CD8-positive, alpha-beta memory T cell (primary cell): ENCODE results near the gene IL22RA2. TPM values are rescaled to one million over a fixed set of nuclear protein-coding genes. Genes with fewer than 3 reads are reported as not detected.

Experiments used
- CTCF ChIA-PET: fragments of 350-600 bp; sonication (Branson Sonifier 250); formaldehyde crosslinking; loops from one replicate; lab custom pipeline; 2021; ENCODE audit warnings: antibody characterized with exemption; lab: Charles Lee
- POLR2A ChIA-PET: fragments of 350-600 bp; sonication (Branson Sonifier 250); formaldehyde crosslinking; loops from one replicate; lab custom pipeline; 2021; ENCODE audit warnings: antibody characterized with exemption; lab: Charles Lee
- DNase-seq, 5 donors: peaks; one replicate each; pipeline versions ENCODE4 v3.0.0 to v3.0.0-alpha.2; 2020 to 2022; ENCODE audit warnings: mixed read lengths in 1 of 5
- H3K27ac ChIP-seq: one replicate; pipeline ENCODE4 v1.7.0; 2013; ENCODE audit warnings: low read depth, mild to moderate bottlenecking, low read length, moderate library complexity
- H3K27me3 ChIP-seq: 2 replicates; pipeline ENCODE4 v1.7.0; 2013; ENCODE audit warnings: low read length, mild to moderate bottlenecking; ENCODE audit not compliant: insufficient read depth, poor library complexity, severe bottlenecking
- H3K36me3 ChIP-seq: 2 replicates; pipeline ENCODE4 v1.7.0; 2013; ENCODE audit warnings: mild to moderate bottlenecking, low read length, moderate library complexity; ENCODE audit not compliant: insufficient read depth
- H3K4me1 ChIP-seq: 2 replicates; pipeline ENCODE4 v1.7.0; 2013; ENCODE audit warnings: mild to moderate bottlenecking, low read length, moderate library complexity; ENCODE audit not compliant: insufficient read depth
- H3K4me3 ChIP-seq: 2 replicates; pipeline ENCODE4 v1.7.0; 2013; ENCODE audit warnings: mild to moderate bottlenecking, low read length
- H3K9me3 ChIP-seq: 2 replicates; pipeline ENCODE4 v1.7.0; 2013; ENCODE audit warnings: mild to moderate bottlenecking, low read length
- H3K27ac Mint-ChIP-seq, 8 donors: one replicate each; pipeline ENCODE4 v1.8.0; 2020 to 2021; ENCODE audit warnings: mixed read lengths in 8 of 8, mild to moderate bottlenecking in 6 of 8, inconsistent platforms in 3 of 8, moderate library complexity in 3 of 8
- H3K27me3 Mint-ChIP-seq, 2 donors: one replicate each; pipeline ENCODE4 v1.8.0; 2020 to 2021; ENCODE audit warnings: mixed read lengths in 2 of 2, mild to moderate bottlenecking in 1 of 2, moderate library complexity in 1 of 2
- H3K36me3 Mint-ChIP-seq, 3 donors: one replicate each; pipeline ENCODE4 v1.8.0; 2020 to 2021; ENCODE audit warnings: mixed read lengths in 3 of 3, inconsistent platforms in 1 of 3, mild to moderate bottlenecking in 1 of 3
- H3K4me1 Mint-ChIP-seq, 3 donors: one replicate each; pipeline ENCODE4 v1.8.0; 2020 to 2021; ENCODE audit warnings: mixed read lengths in 3 of 3, inconsistent platforms in 1 of 3, mild to moderate bottlenecking in 1 of 3
- H3K4me3 Mint-ChIP-seq, 7 donors: one replicate each; pipeline ENCODE4 v1.8.0; 2020 to 2021; ENCODE audit warnings: mixed read lengths in 7 of 7, mild to moderate bottlenecking in 6 of 7, moderate library complexity in 4 of 7, inconsistent platforms in 2 of 7
- H3K9me3 Mint-ChIP-seq, 5 donors: one replicate each; pipeline ENCODE4 v1.8.0; 2020 to 2022; ENCODE audit warnings: mixed read lengths in 5 of 5, mild to moderate bottlenecking in 3 of 5, moderate library complexity in 2 of 5, inconsistent platforms in 1 of 5
- polyA plus RNA-seq: library from polyadenylated mRNA; unstranded; fragments of 300-500 nt; fragmentation: Illumina TruSeq; gene quantifications from one replicate; pipeline ENCODE4 v1.2.3, GENCODE V29; 2021
- total RNA-seq, 2 experiments: library from RNA; stranded (reverse); gene quantifications; one replicate each; pipeline ENCODE4 v1.2.3, GENCODE V29; 2021

Gene IL22RA2
- total and polyA plus RNA-seq, 3 experiments from 2014 or later = not detected

- H3K27ac ChIP-seq = no peak overlapping the region
- Mint-ChIP-seq H3K4me1 (no peaks in the 10 kb centered on the region), H3K27ac (no peak overlapping the region), H3K27me3 (peaks cover 0 to 2% of the 10 kb centered on the region in 2 donors), H3K36me3 (peaks cover 0 to 7% (median 0%) of the 10 kb centered on the region in 3 donors), H3K4me3 (no peak overlapping the region), H3K9me3 (no peaks in the 10 kb centered on the region)
- no peak overlapping the region for H3K4me3 ChIP-seq
- H3K36me3 ChIP-seq = no peaks in the 10 kb centered on the region
- CTCF ChIA-PET = no interaction called here
- no peaks in the 10 kb centered on the region for H3K27me3 ChIP-seq
- no peaks in the 10 kb centered on the region for H3K4me1 ChIP-seq
- no peak for DNase-seq
- no peaks in the 10 kb centered on the region for H3K9me3 ChIP-seq
- POLR2A ChIA-PET = no interaction called here
Observed at GRCh38 chr6:137149035-137149393, 24.4 kb downstream of the IL22RA2 start.

GRCh38 chr6:137148306-137149034 is 25.0 kb downstream of the IL22RA2 start:
- peaks cover 0 to 2% of the 10 kb centered on the region in 2 donors for H3K27me3 Mint-ChIP-seq
- POLR2A ChIA-PET = no interaction called here
- Histone ChIP-seq H3K36me3 (no peaks in the 10 kb centered on the region), H3K4me3 (no peak overlapping the region), H3K4me1 (no peaks in the 10 kb centered on the region), H3K27ac (no peak overlapping the region), H3K27me3 (no peaks in the 10 kb centered on the region), H3K9me3 (no peaks in the 10 kb centered on the region)
- CTCF ChIA-PET = no interaction called here
- H3K4me3 Mint-ChIP-seq = no peak overlapping the region
- no peaks in the 10 kb centered on the region for H3K4me1 Mint-ChIP-seq
- no peaks in the 10 kb centered on the region for H3K9me3 Mint-ChIP-seq
- no peak overlapping the region for H3K27ac Mint-ChIP-seq
- peaks cover 0 to 7% (median 0%) of the 10 kb centered on the region in 3 donors for H3K36me3 Mint-ChIP-seq
- DNase-seq = no peak

- Histone ChIP-seq H3K4me3 (no peak overlapping the region), H3K27ac (no peak overlapping the region), H3K4me1 (no peaks in the 10 kb centered on the region), H3K27me3 (no peaks in the 10 kb centered on the region), H3K36me3 (no peaks in the 10 kb centered on the region), H3K9me3 (no peaks in the 10 kb centered on the region)
- H3K27me3 Mint-ChIP-seq = peaks cover 0 to 2% of the 10 kb centered on the region in 2 donors
- H3K9me3 Mint-ChIP-seq = no peaks in the 10 kb centered on the region
- H3K4me3 Mint-ChIP-seq = no peak overlapping the region
- DNase-seq = no peak
- POLR2A ChIA-PET = no interaction called here
- no peaks in the 10 kb centered on the region for H3K4me1 Mint-ChIP-seq
- CTCF ChIA-PET = no interaction called here
- no peak overlapping the region for H3K27ac Mint-ChIP-seq
- peaks cover 0 to 7% (median 0%) of the 10 kb centered on the region in 3 donors for H3K36me3 Mint-ChIP-seq
Observed at GRCh38 chr6:137147195-137147594, 26.2 kb downstream of the IL22RA2 start.

- CTCF ChIA-PET = no interaction called here
- H3K4me1 Mint-ChIP-seq = no peaks in the 10 kb centered on the region
- Histone ChIP-seq H3K27ac (no peak overlapping the region), H3K4me3 (no peak overlapping the region), H3K4me1 (no peaks in the 10 kb centered on the region), H3K27me3 (no peaks in the 10 kb centered on the region), H3K9me3 (no peaks in the 10 kb centered on the region), H3K36me3 (no peaks in the 10 kb centered on the region)
- H3K27me3 Mint-ChIP-seq = peaks cover 0 to 2% of the 10 kb centered on the region in 2 donors
- POLR2A ChIA-PET = no interaction called here
- H3K9me3 Mint-ChIP-seq = no peaks in the 10 kb centered on the region
- no peak overlapping the region for H3K27ac Mint-ChIP-seq
- DNase-seq = no peak
- H3K36me3 Mint-ChIP-seq = peaks cover 0 to 5% (median 0%) of the 10 kb centered on the region in 3 donors
- no peak overlapping the region for H3K4me3 Mint-ChIP-seq
Observed at GRCh38 chr6:137146206-137146605, 27.2 kb downstream of the IL22RA2 start.

GRCh38 chr6:137145421-137145820 is 28.0 kb downstream of the IL22RA2 start:
- H3K36me3 Mint-ChIP-seq = no peaks in the 10 kb centered on the region

GRCh38 chr6:137136065-137136464 is 37.4 kb downstream of the IL22RA2 start:
- Mint-ChIP-seq H3K27me3 (peaks cover 16% of the 10 kb centered on the region in 2 donors), H3K4me1 (no peaks in the 10 kb centered on the region), H3K27ac (no peak overlapping the region), H3K9me3 (peaks cover 7 to 17% (median 15%) of the 10 kb centered on the region in 5 donors), H3K4me3 (no peak overlapping the region), H3K36me3 (peaks cover 0 to 10% (median 0%) of the 10 kb centered on the region in 3 donors)
- H3K27me3 ChIP-seq = no peaks in the 10 kb centered on the region
- H3K27ac ChIP-seq = no peak overlapping the region
- ChIA-PET POLR2A (no interaction called here), CTCF (no interaction called here)
- no peaks in the 10 kb centered on the region for H3K4me1 ChIP-seq
- no peak overlapping the region for H3K4me3 ChIP-seq
- no peak for DNase-seq
- H3K36me3 ChIP-seq = no peaks in the 10 kb centered on the region
- H3K9me3 ChIP-seq = peaks cover 11% of the 10 kb centered on the region

More at GRCh38 chr6:137145421-137145820, 28.0 kb downstream of the IL22RA2 start:
- Mint-ChIP-seq H3K4me3 (no peak overlapping the region), H3K27me3 (peaks cover 0 to 2% of the 10 kb centered on the region in 2 donors), H3K4me1 (no peaks in the 10 kb centered on the region), H3K9me3 (no peaks in the 10 kb centered on the region), H3K27ac (no peak overlapping the region)
- DNase-seq = no peak
- Histone ChIP-seq H3K4me3 (no peak overlapping the region), H3K4me1 (no peaks in the 10 kb centered on the region), H3K9me3 (no peaks in the 10 kb centered on the region), H3K27me3 (no peaks in the 10 kb centered on the region), H3K36me3 (no peaks in the 10 kb centered on the region), H3K27ac (no peak overlapping the region)
- ChIA-PET POLR2A (no interaction called here), CTCF (no interaction called here)

- H3K27ac Mint-ChIP-seq = peak overlapping the region in 2 of 8 donors; percentile 48 to 50
- H3K27ac ChIP-seq = no peak overlapping the region
- H3K9me3 ChIP-seq = peaks cover 11% of the 10 kb centered on the region
- H3K4me3 ChIP-seq = no peak overlapping the region
- POLR2A ChIA-PET = no interaction called here
- no peak for DNase-seq
- peaks cover 7 to 17% (median 15%) of the 10 kb centered on the region in 5 donors for H3K9me3 Mint-ChIP-seq
- H3K27me3 ChIP-seq = no peaks in the 10 kb centered on the region
- CTCF ChIA-PET = no interaction called here
- H3K4me1 Mint-ChIP-seq = no peaks in the 10 kb centered on the region
- H3K27me3 Mint-ChIP-seq = peaks cover 20 to 22% of the 10 kb centered on the region in 2 donors
- no peaks in the 10 kb centered on the region for H3K4me1 ChIP-seq
- no peak overlapping the region for H3K4me3 Mint-ChIP-seq
- peaks cover 0 to 10% (median 0%) of the 10 kb centered on the region in 3 donors for H3K36me3 Mint-ChIP-seq
- no peaks in the 10 kb centered on the region for H3K36me3 ChIP-seq
Observed at GRCh38 chr6:137134483-137134882, 39.0 kb downstream of the IL22RA2 start.

GRCh38 chr6:137133122-137133521 is 40.3 kb downstream of the IL22RA2 start:
- Histone ChIP-seq H3K4me1 (no peaks in the 10 kb centered on the region), H3K36me3 (no peaks in the 10 kb centered on the region), H3K27me3 (no peaks in the 10 kb centered on the region), H3K9me3 (peaks cover 11% of the 10 kb centered on the region), H3K4me3 (no peak overlapping the region), H3K27ac (no peak overlapping the region)
- no peaks in the 10 kb centered on the region for H3K4me1 Mint-ChIP-seq
- peaks cover 0 to 15% (median 0%) of the 10 kb centered on the region in 3 donors for H3K36me3 Mint-ChIP-seq
- DNase-seq = no peak
- ChIA-PET POLR2A (no interaction called here), CTCF (interaction anchor here (0.6 kb wide), 1 partner anchor 18 kb away, joined by 5 read pairs; no protein-coding TSS in a partner anchor)
- H3K27ac Mint-ChIP-seq = peak overlapping the region in 1 of 8 donors; percentile 14
- H3K9me3 Mint-ChIP-seq = peaks cover 7 to 18% (median 15%) of the 10 kb centered on the region in 5 donors
- H3K4me3 Mint-ChIP-seq = no peak overlapping the region
- H3K27me3 Mint-ChIP-seq = peaks cover 26 to 30% of the 10 kb centered on the region in 2 donors
